Stimulated activated CD4-positive, alpha-beta T cell treated with anti-CD3 and anti-CD28 coated beads, Interleukin-2, amount 100 ng/mL, for 48 hours (primary cell): ENCODE measurements around the gene ZDHHC20.

Source experiments
- DNase-seq, 2 donors: peaks; one replicate each; pipeline ENCODE4 v3.0.0-alpha.2; 2020

ZDHHC20 gene

DNA sequence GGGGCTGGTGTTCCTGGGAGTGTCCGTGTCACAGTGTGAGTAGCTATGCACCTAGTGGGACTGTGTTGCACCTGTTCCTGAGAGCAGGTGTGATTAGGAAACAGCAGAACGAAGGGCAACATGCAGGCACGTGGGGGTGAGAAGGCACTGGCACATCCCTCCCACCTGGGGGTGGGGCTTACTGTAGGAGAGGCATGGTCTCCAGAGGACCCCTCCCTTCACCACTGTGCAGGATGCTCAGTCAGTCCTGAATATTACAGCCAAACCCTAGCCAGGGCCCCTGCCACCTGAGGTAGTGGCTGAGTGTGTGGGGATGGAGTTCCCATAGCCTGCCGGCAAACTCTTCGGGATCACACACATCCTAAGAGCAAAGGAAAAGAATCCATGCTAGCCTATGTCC lies 99.2 kb downstream of the ZDHHC20 start:
- no peak for DNase-seq

DNA sequence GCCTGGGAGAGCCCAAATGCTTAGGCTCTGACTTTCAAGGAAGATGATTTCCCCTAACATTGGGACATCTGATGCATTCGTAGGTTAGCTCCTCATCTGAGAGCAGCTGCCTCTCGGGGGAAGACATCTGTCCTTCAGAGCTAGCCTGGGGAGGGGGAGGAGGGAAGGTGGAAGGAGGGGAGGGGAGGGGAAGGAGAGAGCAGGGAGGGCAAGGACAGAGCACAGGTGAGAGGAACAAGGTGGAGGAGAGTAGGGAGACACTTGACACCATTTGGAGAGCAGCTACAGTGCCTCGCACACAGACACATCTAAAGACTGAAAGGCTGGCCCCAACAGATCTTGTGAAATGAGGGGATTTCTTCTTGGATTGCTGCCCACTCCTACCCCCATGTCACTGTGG lies 103.8 kb downstream of the ZDHHC20 start:
- DNase-seq = no peak

DNA sequence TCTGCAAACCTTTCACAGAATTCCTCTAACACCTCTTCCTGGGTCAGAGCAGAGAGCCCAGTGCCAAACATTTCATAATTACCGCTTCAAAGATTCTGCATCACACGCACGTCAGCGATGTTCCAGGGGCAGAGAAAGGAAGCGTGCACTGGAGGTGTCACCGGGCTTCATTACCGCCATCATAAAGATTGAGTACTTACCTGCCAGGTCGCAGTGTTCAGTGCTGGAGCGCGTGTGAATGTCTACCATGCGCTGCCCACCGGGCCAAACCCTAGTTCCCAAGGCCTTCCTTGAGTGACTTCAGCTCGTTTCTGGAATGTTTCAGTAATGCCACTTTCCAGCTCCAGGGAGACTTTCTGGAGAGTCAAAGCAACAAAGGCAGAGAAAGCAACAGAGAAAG lies 104.4 kb downstream of the ZDHHC20 start:
- no peak for DNase-seq

DNA sequence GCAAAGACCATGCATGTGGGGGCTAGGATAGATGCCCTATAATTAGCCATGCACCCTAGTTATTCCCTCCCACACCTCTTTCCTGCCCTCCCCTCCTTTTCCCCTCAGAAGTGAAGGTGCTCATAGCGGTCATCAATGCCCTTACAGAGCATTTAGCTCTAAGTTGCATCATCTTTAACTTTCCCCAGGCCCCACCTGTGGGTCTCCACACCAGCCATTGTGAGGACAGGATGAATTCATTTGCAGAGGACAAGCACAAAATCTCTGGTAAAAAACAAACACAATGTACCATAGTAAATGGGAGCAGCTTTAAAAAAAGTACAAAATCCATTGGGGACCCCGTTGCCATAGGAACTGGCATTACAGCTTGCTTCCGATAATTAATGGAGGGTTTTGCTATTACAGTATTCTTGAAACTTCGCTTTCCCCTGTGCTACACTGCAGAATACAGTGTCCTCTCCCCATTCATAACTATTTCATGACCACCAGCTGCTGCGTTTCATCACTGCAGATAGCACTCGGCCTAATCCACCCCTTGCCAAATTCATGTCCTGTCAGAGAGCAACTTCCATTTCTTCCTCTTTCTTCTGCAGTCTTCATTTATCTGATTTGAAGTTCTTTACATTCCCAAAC lies 110.5 kb downstream of the ZDHHC20 start:
- DNase-seq = no peak

DNA sequence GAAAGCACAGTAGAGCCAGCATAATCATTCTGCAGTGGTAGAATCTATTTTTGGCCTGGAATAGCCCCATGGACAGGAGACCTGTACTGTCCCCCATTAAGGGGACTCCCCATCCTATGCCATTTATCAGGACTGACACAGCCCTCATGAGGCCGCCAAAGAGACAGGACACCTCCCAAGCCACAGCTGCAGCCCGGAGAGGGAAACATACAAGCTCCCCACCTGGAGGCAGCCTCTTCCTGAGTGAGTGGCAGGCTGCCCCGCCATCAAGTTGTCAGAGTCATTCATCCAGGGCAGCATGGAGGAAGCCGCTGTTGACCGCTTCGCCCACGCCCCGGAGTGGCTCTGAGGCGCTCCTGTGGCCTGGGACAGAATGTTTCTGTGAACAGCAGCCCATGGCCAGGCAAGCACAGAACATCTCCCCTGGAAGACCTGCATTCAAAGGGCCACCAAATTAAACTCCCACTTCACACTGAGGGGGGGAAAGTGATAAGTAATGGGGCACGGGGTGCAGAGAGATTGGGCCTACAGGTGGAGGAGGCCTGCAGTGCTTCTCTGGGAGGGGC lies 111.3 kb downstream of the ZDHHC20 start:
- no peak for DNase-seq

DNA sequence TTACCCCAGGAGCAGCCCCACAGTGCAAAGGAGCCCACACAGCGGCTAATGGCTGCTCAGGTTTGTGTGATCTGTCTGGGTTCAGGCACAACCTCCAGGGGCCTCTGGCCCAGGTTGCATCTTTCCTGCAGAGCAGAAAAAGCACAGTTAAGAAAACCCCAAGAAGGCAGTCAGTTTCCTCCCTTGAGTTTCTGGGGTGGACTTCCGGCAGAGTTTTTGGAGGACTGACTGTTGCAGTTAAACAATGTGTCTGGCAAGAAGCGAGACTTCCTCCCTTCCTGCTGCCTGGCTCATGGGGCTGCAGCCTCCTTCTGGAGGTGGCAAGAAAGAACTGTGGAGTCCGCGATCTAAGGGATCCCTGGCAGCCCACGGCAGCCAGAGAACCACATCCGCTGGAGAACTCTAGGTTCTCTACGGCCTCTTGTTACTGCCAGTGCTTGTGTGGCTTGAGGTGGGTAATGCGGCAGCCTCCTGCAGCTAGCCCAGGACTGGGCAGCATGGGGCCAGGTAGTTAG lies 114.4 kb downstream of the ZDHHC20 start:
- peak; percentile 7 to 16 for DNase-seq

DNA sequence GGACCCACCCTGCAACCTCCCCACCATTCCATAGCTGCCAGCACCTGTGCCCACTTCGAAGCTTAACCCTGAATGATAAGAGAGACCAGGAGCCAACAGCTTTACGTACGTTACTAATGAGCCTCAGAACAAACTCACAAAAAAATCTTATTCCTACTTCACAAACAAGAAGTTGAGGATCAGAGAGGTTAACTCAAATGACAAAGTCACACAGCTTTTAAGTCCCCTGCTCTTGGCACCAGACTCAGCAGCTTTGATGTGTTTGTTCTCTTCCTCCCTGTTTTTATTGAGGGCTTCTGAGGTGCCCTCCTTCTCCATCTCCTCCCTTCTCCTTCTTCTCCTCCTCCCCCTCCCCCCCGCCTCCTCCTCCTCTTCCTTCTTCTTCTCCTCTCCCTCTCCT lies 115.4 kb downstream of the ZDHHC20 start:
- DNase-seq = no peak

DNA sequence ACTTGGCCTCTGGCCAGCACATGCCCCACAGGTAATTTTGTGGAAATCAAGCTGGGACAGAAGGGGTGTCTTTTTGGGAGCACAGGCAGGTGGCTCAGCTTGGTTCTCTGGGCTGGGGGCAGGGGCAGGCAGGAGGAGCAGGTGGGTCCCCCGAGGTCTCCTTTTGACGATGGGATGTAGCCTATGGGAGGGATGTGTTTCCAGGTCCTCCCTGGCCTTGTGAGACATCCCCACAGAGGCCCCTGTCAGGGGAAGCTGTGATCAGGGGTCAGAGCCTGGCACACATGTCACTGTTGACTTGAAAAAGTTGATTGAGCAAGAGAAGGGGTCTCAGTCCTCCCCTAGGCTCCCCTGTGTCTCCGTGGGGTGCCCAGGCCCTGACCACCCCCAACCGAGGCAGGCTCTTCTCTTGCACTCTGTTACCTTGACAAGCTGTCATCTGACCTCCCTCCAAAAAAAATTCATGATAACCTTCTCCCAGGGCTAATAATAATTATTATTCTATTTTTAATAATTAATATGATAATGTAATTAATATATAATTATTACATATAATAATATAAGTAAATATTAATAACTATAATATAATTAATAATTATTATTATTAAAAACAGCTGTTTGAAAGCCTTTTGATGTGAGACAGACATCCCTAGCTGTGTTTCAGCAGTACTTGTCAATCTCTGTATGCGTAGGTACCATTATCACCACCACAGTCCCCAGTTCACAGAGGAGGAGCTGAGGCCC lies 116.2 kb downstream of the ZDHHC20 start:
- DNase-seq = no peak

DNA sequence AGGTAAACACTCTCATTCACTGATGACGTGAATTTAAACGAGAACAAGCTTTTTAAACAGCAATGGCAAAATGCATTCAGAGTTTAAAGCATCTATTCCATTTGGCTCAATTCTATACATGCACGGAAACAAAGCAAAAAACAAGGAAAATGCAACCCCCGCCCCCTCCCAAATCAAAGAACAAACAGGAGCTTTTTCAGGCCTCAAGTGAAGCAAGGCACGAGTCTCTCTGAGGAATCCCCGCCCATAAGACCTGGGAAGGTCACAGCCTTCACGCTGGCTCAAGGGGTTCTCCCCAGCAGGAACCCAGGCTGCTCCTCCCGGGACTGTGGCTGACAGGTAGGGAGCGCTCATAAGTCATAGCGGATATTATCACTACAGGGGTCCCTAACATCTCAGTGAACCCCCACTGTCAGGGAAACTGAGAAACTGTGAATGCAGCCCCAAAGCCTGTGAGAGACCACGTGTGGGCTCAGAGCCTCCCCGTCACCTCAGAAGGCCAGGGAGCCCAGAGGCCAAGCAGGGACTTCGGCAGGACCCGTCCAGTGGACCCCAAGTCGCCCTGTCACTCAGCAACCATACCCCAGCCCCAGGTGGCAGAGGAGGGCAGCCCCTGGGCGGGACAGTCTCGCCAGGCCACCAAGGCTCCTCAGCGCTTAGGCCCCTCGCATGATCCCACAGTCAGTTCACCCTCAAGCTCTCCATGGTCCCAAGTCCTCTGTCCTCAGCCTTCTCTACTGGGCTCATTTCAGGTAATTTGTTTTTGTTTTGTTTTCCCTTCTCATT lies 117.3 kb downstream of the ZDHHC20 start:
- DNase-seq = no peak

DNA sequence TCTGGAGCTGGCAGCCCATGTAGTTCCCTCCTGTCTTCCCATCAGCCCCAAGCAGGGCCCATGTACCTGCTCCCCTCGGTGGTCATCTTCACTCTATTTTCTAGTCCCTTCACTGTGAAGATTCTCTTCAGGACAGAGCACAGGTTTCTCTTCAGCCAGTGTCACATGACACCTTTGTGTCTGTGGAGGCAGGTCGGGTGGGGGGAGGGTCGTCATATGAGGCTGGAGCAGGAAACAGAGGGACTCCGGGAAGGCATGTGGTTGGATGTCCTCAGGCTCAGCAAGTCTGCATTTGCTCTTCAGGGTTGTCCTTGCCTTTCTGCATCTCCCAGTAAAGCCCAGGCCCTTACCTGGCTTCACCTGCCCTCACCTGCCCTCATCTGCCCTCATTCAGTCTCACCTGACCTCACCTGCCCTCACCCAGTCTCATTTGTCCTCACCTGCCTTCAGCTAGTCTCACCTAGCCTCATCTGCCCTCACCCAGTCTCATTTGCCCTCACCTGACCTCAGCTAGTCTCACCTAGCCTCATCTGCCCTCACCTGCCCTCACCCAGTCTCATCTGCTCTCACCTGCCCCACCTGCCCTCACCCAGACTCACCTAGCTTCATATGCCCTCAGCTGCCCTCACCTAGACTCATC lies 120.3 kb downstream of the ZDHHC20 start:
- no peak for DNase-seq

DNA sequence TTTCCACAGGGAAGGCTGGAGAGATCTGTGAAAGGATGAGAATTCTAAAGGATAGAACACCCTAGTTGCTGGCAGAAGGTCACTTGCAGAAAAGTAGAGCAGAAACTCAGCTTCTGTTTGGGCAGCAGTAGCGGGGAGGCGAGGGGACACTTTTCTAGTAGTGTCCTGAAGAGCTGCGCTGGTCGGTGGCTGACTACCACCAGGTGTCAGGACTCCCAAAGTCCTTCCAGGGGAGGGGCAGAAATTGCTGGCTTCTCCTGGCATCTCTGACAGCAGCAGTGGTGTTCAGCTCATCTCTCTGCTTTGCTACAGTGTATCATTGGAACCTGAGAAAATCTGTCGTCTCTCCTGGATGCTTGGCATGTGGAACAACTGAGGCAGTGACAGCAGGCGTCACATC lies 120.9 kb downstream of the ZDHHC20 start:
- no peak for DNase-seq

DNA sequence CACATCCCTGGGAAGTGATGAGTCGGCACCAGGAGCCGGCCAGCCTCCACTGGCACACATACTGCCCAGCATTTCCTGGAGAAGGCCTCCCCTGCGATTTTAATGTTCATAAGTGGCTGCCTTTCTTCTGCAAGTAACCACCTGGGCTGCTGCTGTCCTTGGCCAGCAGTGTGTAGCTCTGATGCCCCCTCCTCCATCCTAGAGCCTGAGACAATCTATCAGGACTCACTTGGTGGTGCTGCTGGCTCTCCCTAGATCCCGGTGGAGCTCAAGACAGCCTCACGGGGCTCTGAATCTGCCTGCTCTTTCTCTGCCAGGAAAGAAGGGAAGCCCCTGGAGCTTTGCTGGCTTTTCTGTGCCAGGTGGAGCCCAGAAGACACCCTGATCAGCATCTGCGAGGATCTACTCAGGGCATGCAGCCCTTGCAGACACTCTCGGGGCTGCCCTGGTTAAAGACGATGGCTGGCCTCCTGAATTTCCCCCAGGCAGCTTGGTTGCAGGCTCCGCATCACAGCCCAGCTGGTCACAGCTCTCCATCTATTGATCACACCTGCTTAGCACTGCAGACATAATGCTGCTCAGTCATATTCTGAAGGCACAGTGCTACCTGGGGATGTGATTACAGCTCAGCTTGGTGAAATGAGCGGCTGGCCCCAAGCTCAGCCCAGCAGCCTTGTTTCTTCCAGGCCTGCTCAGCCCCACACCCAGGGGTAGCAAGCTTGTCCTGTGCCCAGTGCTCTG lies 122.3 kb downstream of the ZDHHC20 start:
- DNase-seq = no peak

DNA sequence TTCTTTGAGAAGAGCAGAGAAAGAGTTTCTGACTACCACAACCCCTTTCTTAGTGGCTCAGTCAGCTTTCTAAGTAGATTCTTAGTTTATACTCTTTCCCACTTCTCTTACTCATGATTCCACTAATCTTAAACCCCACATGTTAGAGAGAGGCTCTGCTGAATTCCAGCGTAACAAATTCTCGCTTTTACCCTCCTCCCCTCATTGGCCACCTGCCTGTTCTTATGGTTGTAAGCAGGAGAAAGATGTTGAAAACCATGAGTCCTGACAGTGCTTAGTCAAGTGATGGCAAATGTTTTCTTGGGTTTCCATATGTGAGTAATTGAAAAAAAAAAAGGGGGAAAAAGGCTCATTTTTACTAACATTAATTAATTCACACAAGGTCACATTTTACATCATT lies 125.9 kb downstream of the ZDHHC20 start:
- DNase-seq = no peak

DNA sequence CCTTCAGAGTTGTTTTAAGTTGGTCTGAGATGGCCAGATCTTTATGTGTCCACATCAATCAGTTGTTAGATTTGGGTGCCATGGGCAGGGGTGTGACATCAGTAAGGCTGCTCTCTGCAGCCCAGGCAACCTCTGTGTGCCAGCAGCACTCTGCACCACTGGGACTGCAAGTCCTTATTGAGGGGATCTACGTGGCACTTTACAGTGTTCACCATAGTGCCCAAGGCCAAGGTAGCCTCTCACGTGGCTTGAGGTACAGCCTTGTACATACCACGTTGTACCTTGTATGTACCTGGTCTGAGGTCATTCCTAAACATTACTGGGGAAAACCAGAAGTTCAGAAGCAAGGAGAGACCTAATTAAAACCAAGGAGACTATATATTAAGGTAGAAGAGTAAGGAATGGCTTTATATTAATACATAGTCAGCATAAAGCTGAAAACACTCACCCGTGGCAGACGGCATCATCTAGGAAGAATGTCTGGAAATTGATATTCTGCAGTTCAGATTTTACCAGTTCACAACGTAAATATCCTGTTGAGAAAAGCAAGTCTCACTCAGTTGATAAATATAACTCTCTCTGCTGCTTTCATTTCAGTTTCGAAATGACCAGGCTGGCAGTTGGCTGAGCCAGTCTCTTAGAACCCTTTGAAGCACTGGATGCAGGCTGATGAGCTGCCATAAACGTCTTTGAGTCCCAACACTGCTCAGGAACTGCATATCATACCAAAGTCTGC lies 128.8 kb downstream of the ZDHHC20 start:
- DNase-seq = peak in 1 of 2 donors; percentile 8

DNA sequence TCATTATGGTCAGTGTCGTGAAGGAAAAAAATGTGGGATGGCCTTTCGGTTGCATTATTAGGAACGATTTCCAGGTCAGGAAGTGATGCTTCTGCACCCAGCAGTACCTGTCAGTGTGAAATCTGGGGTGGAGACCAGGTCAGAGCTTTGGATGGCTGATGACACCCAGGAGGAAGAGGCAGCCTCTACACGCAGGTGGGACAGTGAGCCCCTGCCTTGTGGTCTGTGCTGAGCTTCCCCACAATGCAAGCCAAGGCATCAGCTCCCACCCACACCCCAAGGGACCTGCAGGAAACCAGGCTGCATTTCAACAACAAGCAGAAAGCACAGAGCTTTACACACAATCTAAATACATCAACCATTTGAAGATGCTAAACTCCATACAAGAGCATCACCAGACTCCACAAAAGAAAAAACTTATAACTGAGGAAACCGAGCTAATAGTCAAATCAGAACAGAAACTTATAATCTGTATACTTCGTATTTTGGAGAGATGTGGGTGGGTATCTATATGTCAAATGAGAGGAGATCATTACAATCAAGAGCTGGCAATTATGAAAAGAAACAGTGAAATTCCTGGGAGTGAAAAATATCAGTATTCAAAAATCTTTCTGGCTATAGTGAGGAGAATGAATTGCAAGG lies 130.1 kb downstream of the ZDHHC20 start:
- no peak for DNase-seq

DNA sequence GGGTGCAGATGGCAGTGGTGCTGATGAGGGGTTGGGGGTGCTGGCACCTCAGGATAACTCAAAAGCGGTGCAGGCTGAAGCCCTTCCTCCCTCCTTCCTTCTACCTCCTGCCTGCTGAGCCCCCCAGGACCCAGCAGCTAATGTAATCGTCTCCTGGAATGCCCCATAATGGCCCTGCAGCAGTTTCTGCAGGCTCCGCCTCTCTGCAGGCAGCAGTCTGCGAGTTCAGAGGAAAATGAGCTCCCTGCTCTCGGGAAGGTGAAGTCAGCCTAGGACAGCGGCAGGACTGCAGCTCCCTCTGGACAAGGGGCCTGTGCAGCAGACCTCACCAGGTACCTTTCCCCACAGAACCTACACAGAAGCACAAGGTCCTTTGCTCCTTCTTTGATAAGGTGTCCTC lies 130.9 kb downstream of the ZDHHC20 start:
- DNase-seq = no peak

DNA sequence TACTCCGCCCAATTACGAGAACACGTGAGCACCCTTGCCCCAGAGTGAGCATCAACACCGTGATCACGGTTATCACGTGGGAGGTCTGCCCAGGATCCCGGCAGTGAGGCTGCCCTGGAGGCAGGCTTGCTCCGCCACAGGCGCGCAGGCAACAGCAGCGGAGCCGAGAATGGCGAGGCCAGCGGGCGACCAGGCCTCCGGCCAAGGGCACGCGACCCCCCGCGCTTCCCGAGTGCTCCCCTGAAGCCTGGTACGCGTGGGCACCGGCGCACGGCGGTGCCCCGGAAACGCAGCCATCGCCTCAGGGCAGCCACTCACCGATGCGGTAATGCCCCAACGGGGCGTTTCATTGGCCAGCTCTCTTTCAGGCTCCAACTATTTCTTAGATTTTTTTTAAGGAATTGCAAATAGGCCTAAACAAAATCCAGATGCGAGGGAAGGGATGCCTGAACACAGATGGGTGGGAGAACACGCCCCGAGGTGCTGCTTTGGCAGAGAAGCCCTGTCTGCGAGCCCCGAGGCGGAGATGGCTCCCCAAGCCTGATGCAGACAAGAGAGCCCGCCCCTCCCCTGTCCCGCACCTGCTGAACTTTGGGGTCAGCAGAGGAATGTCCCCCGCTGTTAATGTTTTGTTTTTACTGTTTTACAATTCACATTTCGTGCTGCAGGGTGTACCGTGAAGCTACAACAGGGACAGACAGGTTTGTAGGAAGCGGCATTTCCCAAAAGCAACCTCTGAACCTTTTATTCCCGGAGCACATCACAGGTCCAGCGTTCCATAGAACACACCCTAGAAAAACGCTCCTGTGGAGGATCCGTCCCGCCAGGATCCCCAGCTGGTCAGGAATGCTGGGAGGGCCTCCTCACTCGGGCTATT lies 132.7 kb downstream of the ZDHHC20 start:
- peak in 1 of 2 donors; percentile 18 for DNase-seq

DNA sequence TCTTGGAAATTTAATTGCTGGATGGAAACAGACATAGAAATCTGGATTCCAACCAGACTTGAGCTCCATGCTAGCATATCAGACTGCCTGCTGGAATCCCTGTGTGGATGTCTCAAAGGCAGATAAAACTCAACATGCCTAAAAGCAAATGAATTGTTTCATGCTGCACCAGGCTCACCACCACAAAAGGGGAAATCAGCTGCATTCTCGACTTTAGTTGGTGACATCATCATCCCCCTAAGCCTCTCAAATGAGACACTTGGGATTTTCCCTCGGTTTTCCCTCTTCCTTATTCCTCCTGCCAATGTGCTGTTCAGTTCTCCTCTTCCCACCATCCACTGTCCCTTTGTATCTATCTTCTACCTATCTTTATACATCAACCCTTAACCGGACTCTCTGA lies 134.3 kb downstream of the ZDHHC20 start:
- no peak for DNase-seq

DNA sequence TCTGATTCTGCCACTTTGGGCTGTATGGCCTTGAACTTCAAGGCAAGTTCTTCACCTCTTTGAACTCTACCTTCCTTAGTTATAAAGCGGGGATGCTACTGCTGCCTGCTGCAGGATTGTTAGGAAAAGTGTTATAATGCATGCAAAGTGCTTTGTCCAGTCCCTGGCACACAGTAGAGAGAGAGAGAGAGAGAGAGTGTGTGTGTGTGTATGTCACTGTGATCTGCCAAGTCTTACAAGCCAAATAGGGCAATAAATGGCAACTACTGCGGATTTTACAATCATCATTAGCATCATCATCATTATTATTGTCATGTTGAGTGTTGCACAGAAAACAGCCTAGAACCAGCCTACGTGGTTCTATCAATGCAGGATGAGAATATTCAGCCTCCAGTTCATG lies 136.1 kb downstream of the ZDHHC20 start:
- no peak for DNase-seq
